AG04449 (cell line): ENCODE measurements around the gene SLAMF8.

ENCODE experiments used
- CTCF ChIA-PET: fragments of 350-600 bp; formaldehyde crosslinking; extraction: SDS; loops from one replicate; lab custom pipeline; 2021; ENCODE audit warnings: antibody characterized with exemption; lab: Yijun Ruan, JAX
- POLR2A ChIA-PET: fragments of 400-600, 350-600 bp; formaldehyde crosslinking; extraction: SDS; loops from one replicate; lab custom pipeline; 2020; ENCODE audit warnings: antibody characterized with exemption, inconsistent platforms; lab: Yijun Ruan, JAX
- DNase-seq: peaks from one replicate; pipeline ENCODE4 v3.0.0-alpha.2; 2010; ENCODE audit warnings: low read depth, low spot score
- H3K4me3 ChIP-seq: 2 replicates; pipeline ENCODE4 v1.5.1; 2011; ENCODE audit warnings: low read depth, mild to moderate bottlenecking, control low read depth, low read length
- CTCF ChIP-seq: IDR thresholded peaks from one replicate; pipeline ENCODE4 v1.5.1; 2011; ENCODE audit warnings: mild to moderate bottlenecking, moderate library complexity, low read length, control low read depth, inconsistent platforms; ENCODE audit not compliant: insufficient read depth; ENCODE audit errors: missing control alignments

SLAMF8 gene

DNA sequence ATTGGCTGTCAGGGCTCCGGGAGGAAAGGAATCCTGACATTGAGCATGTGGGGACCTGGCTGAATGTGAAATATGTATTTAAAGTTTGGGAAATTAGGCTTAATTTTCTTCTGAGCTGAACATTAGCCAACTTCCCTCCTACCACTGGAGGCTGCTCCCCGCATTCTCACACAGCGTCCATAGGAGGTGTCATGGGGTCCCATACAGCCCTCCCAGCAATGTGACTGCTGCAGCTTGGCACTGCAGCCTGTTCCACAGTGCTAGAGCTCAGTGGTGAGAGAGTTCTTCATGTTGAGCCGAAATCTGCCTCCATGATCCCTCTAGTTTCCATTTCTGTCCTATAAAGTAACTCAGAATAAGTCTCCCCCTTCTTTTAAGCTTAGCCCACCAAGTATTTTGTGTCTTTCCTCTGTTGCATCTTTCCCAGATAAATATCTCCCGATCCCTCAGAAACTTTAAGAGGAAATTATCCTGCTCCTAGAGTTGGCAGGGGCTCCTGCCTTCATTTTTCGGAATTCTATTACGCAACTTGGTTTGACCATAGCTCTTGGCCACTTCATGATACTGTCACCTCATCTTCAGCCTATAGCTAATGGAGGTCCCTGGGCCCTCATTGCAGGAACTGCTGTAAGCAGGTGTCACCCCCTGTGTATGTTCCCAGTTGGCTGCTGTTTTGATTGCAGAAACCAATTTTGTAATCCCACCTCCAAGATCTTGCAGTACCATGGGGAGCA lies 22.6 kb upstream of the SLAMF8 start:
- no peak for DNase-seq
- no peak overlapping the region for H3K4me3 ChIP-seq
- TF ChIP-seq CTCF, result no peak
- POLR2A ChIA-PET, result no interaction called here
- CTCF ChIA-PET, result interaction anchor here (1.3 to 19.7 kb wide), 4 partner anchors 13 to 203 kb away, joined by 5 to 1007 read pairs (median 192); partner anchors contain the start of gene SLAMF8

GRCh38 chr1:159804924-159805323 lies 21.7 kb upstream of the SLAMF8 start:
- POLR2A ChIA-PET, result no interaction called here
- TF ChIP-seq CTCF, result no peak
- CTCF ChIA-PET, result interaction anchor here (1.3 to 19.7 kb wide), 4 partner anchors 12 to 202 kb away, joined by 5 to 1007 read pairs (median 192); partner anchors contain the start of gene SLAMF8
- DNase-seq, result no peak
- H3K4me3 ChIP-seq, result no peak overlapping the region

DNA sequence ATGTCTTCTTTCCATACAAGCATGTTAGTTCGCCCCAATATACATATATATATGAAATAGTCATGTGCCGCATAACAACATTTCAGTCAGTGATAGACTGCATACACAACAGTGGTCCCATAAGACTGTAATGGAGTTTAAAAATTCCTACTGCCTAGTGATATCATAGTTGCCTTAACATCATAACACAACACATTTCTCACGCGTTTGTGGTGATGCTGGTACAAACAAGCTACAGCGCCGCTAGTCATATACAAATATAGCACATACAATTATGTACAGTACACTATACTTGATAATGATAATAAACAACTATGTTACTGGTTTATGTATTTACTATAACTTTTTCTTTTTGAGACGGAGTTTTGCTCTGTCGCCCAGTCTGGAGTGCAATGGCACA lies 10.7 kb upstream of the SLAMF8 start:
- ChIA-PET CTCF (interaction anchor here (13.3 to 20.4 kb wide), 2 partner anchors 12 to 75 kb away, joined by 207 to 242 read pairs; partner anchors contain the start of gene FCRL6), POLR2A (no interaction called here)
- TF ChIP-seq CTCF, result no peak
- no peak for DNase-seq
- H3K4me3 ChIP-seq, result no peak overlapping the region

DNA sequence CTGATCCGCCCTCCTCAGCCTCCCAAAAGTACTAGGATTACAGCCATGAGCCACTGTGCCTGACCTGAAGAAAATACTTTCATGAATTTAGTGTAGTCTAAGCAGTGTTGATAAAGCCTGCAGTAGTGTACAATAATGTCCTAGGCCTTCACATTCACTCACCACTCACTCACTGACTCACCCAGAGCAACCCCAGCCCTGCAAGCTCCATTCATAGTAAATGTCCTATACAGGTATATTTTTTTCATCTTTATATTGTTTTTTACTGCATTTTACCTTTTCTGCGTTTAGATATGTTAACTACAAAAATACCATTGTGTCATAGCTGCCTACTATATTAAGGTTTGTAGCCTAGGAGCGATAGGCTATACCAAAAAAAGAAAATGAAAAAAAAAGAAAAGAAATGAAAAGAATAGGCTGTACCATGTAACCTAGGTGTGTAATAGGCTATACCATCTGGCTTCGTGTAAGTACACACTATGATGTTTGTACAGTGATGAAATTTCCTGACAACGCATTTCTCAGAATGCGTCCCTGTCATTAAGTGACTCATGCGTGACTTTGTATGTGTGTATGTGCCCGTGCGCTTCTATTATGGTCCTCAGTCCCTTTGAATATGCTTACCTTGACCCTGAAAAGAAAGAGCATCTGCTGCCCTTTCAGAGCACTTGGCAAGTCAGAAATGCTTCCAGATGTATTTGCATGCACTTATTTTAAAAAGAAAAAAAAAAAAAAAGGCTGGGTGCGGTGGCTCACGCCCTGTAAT lies 9.2 kb upstream of the SLAMF8 start:
- DNase-seq, result no peak
- POLR2A ChIA-PET, result no interaction called here
- CTCF ChIA-PET, result interaction anchor here (13.3 to 20.4 kb wide), 2 partner anchors 13 to 73 kb away, joined by 207 to 242 read pairs; partner anchors contain the start of gene FCRL6
- no peak overlapping the region for H3K4me3 ChIP-seq
- TF ChIP-seq CTCF, result no peak

GRCh38 chr1:159821171-159821867 lies 5.4 kb upstream of the SLAMF8 start:
- ChIA-PET POLR2A (no interaction called here), CTCF (interaction anchor here (1.0 to 20.4 kb wide), 18 partner anchors 9 to 186 kb away, joined by 3 to 242 read pairs (median 6); partner anchors contain the start of genes DUSP23 and FCRL6)
- DNase-seq, result no peak
- no peak overlapping the region for H3K4me3 ChIP-seq
- TF ChIP-seq CTCF, result peak; percentile 73
